ENCODE results near the gene FGFRL1. TPM values are rescaled to one million over a fixed set of nuclear protein-coding genes. Genes with fewer than 3 reads are reported as not detected.

Gene FGFRL1
- polyA plus RNA-seq, 1 donor from 2014 or later: 0.97 TPM

DNA sequence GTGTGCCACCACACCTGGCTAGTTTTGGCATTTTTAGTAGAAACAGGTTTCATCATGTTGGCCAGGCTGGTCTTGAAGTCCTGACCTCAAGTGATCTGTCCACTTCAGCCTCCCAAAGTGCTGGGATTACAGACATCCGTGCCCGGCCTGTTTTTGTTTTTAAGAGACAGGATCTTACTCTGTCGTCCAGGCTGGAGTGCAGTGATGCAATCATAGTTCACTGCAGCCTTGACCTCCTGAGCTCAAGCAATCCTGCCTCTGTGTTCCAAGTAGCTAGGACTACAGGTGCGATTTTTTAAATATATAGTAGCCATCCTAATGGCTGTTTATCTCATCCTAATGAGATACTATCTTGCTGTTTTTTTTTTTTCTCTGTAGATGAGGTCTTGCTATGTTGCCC lies 54.3 kb downstream of the FGFRL1 start:
- no peaks in the 10 kb centered on the region for H4K20me1 ChIP-seq (ENCODE audit: insufficient read depth)
- H3K27me3 ChIP-seq (ENCODE audit: insufficient read depth, low read depth, low read length): no peaks in the 10 kb centered on the region
- no peak overlapping the region for H2AFZ ChIP-seq (ENCODE audit: low read depth, low read length)
- H3K9ac ChIP-seq (ENCODE audit: low read length): no peak overlapping the region
- no peaks in the 10 kb centered on the region for H3K79me2 ChIP-seq (replicated peaks; ENCODE audit: insufficient read depth, low read length)
- no peak overlapping the region for H3K4me3 ChIP-seq (ENCODE audit: low read length)
- no peaks in the 10 kb centered on the region for H3K9me3 ChIP-seq (ENCODE audit: low read length)
- no peak overlapping the region for H3K27ac ChIP-seq (ENCODE audit: low read length)
- no peaks in the 10 kb centered on the region for H3F3A ChIP-seq (ENCODE audit: insufficient read depth, low read length, poor library complexity, severe bottlenecking)
- TF ChIP-seq, protein P1, sequence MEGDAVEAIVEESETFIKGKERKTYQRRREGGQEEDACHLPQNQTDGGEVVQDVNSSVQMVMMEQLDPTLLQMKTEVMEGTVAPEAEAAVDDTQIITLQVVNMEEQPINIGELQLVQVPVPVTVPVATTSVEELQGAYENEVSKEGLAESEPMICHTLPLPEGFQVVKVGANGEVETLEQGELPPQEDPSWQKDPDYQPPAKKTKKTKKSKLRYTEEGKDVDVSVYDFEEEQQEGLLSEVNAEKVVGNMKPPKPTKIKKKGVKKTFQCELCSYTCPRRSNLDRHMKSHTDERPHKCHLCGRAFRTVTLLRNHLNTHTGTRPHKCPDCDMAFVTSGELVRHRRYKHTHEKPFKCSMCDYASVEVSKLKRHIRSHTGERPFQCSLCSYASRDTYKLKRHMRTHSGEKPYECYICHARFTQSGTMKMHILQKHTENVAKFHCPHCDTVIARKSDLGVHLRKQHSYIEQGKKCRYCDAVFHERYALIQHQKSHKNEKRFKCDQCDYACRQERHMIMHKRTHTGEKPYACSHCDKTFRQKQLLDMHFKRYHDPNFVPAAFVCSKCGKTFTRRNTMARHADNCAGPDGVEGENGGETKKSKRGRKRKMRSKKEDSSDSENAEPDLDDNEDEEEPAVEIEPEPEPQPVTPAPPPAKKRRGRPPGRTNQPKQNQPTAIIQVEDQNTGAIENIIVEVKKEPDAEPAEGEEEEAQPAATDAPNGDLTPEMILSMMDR (IDR thresholded peaks at IDR 0.05; ENCODE audit: poor library complexity, severe bottlenecking): no peak
- TF ChIP-seq TAF1 (IDR thresholded peaks at IDR 0.05; ENCODE audit: low read depth): no peak
- no peak for TF ChIP-seq EP300 (conservative IDR thresholded peaks at IDR 0.05; ENCODE audit: poor library complexity, severe bottlenecking)
- no peak for TF ChIP-seq EZH2 (IDR thresholded peaks at IDR 0.05; ENCODE audit: borderline replicate concordance, insufficient read depth, low read length, poor library complexity, severe bottlenecking)
- no peaks in the 10 kb centered on the region for H3K9me2 ChIP-seq (ENCODE audit: insufficient read depth, low read length)
- no peak overlapping the region for H3K4me2 ChIP-seq (ENCODE audit: low read length)
- no peaks in the 10 kb centered on the region for H3K36me3 ChIP-seq (ENCODE audit: insufficient read depth, low read length)

DNA sequence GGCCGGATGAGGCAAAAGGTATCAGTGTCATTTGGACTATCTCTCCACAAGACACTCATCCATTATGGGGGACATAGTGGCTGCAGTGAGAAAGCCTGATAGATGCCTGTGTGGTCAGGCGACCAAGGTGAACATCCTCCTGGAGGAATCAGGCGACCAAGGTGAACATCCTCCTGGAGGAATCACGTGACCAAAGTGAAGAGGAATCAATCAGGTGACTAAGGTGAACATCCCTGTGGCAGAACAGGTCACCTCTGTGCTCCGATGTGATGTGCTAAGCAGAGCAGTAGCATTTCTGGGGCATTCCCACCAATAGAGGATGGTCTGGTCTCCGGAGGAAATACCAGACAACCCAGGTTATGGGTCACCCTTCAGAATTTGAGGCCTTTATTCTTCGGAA lies 58.0 kb downstream of the FGFRL1 start:
- H3K9me2 ChIP-seq (ENCODE audit: insufficient read depth, low read length): no peaks in the 10 kb centered on the region
- H3K27me3 ChIP-seq (ENCODE audit: insufficient read depth, low read depth, low read length): no peaks in the 10 kb centered on the region
- TF ChIP-seq POLR2AphosphoS5 (IDR thresholded peaks at IDR 0.05) (no peak), SMC3 (conservative IDR thresholded peaks at IDR 0.05; ENCODE audit: poor library complexity) (no peak), EP300 (conservative IDR thresholded peaks at IDR 0.05; ENCODE audit: poor library complexity, severe bottlenecking) (no peak), TAF1 (IDR thresholded peaks at IDR 0.05; ENCODE audit: low read depth) (no peak), RAD21 (conservative IDR thresholded peaks at IDR 0.05) (no peak), EZH2 (IDR thresholded peaks at IDR 0.05; ENCODE audit: borderline replicate concordance, insufficient read depth, low read length, poor library complexity, severe bottlenecking) (no peak), MXI1 (conservative IDR thresholded peaks at IDR 0.05; ENCODE audit: poor library complexity, severe bottlenecking) (no peak)
- TF ChIP-seq, protein P2, sequence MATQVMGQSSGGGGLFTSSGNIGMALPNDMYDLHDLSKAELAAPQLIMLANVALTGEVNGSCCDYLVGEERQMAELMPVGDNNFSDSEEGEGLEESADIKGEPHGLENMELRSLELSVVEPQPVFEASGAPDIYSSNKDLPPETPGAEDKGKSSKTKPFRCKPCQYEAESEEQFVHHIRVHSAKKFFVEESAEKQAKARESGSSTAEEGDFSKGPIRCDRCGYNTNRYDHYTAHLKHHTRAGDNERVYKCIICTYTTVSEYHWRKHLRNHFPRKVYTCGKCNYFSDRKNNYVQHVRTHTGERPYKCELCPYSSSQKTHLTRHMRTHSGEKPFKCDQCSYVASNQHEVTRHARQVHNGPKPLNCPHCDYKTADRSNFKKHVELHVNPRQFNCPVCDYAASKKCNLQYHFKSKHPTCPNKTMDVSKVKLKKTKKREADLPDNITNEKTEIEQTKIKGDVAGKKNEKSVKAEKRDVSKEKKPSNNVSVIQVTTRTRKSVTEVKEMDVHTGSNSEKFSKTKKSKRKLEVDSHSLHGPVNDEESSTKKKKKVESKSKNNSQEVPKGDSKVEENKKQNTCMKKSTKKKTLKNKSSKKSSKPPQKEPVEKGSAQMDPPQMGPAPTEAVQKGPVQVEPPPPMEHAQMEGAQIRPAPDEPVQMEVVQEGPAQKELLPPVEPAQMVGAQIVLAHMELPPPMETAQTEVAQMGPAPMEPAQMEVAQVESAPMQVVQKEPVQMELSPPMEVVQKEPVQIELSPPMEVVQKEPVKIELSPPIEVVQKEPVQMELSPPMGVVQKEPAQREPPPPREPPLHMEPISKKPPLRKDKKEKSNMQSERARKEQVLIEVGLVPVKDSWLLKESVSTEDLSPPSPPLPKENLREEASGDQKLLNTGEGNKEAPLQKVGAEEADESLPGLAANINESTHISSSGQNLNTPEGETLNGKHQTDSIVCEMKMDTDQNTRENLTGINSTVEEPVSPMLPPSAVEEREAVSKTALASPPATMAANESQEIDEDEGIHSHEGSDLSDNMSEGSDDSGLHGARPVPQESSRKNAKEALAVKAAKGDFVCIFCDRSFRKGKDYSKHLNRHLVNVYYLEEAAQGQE (IDR thresholded peaks at IDR 0.05; ENCODE audit: borderline replicate concordance): no peak
- TF ChIP-seq, protein P1 (IDR thresholded peaks at IDR 0.05; ENCODE audit: poor library complexity, severe bottlenecking): no peak
- H3K9me3 ChIP-seq (ENCODE audit: low read length): no peaks in the 10 kb centered on the region
- no peaks in the 10 kb centered on the region for H3K79me2 ChIP-seq (replicated peaks; ENCODE audit: insufficient read depth, low read length)
- H3K4me2 ChIP-seq (ENCODE audit: low read length): no peak overlapping the region
- H2AFZ ChIP-seq (ENCODE audit: low read depth, low read length): no peak overlapping the region
- no peaks in the 10 kb centered on the region for H4K20me1 ChIP-seq (ENCODE audit: insufficient read depth)
- H3K9ac ChIP-seq (ENCODE audit: low read length): no peak overlapping the region
- no peaks in the 10 kb centered on the region for H3K36me3 ChIP-seq (ENCODE audit: insufficient read depth, low read length)
- no peaks in the 10 kb centered on the region for H3F3A ChIP-seq (ENCODE audit: insufficient read depth, low read length, poor library complexity, severe bottlenecking)
- H3K4me3 ChIP-seq (ENCODE audit: low read length): no peak overlapping the region
- H3K27ac ChIP-seq (ENCODE audit: low read length): no peak overlapping the region

All from neural cell (in vitro differentiated cells).